Mucosa of descending colon (tissue), 3 donors: ENCODE measurements around the gene PPARGC1A. TPM values are rescaled to one million over a fixed set of nuclear protein-coding genes. Genes with fewer than 3 reads are reported as not detected.

Experiments used
- ATAC-seq: fragments of 200-7000 bp; cut with Tn5 transposase; one replicate; pipeline ENCODE4 v1.9.1; 2020; ENCODE audit warnings: mild to moderate bottlenecking, moderate library complexity
- DNase-seq, 3 donors: peaks; one replicate each; pipeline ENCODE4 v3.0.0-alpha.2; 2020
- H3K36me3 ChIP-seq: fragments of 200-600 bp; one replicate; pipeline ENCODE4 v1.8.0; 2021; ENCODE audit warnings: low read depth, mild to moderate bottlenecking
- H3K4me1 ChIP-seq: fragments of 200-600 bp; one replicate; pipeline ENCODE4 v1.8.0; 2021; ENCODE audit warnings: low read depth, mild to moderate bottlenecking
- H3K4me3 ChIP-seq: fragments of 200-600 bp; one replicate; pipeline ENCODE4 v1.8.0; 2021; ENCODE audit warnings: mild to moderate bottlenecking
- H3K9me3 ChIP-seq: fragments of 200-600 bp; one replicate; pipeline ENCODE4 v1.8.0; 2021; ENCODE audit warnings: mild to moderate bottlenecking
- intact Hi-C, 2 donors: fragments of 100-400 bp; cut with DNase I in 1 of 2; cut with micrococcal nuclease in 1 of 2; formaldehyde crosslinking; loops; one replicate each; pipeline versions ENCODE4 v1.11.0 to v1.11.1; 2022; cut with DNase I, micrococcal nuclease
- total RNA-seq, 3 donors: library from RNA; stranded (reverse); fragmentation: NEBNext Ultra II Directional in 2 of 3; extraction: Animal tissue kit (Norgen Biotek cat#: 25700) in 2 of 3; gene quantifications; one replicate each; pipeline versions ENCODE4 v1.2.1 to v1.2.4, GENCODE V29; 2021 to 2023
- TF ChIP-seq, protein P1 (sequence below): fragments of 200-600 bp; IDR thresholded peaks from one replicate; pipeline ENCODE4 v1.8.0; 2022; ENCODE audit warnings: antibody characterized with exemption, mild to moderate bottlenecking
- donor health status: DM: no; HTN: no; CAD: no; lungs with moderate emphysema.
- donor health status: DM: no; HTN: no; CAD: no.
- donor health status: DM: no; HTN: yes; CAD: no.

Gene PPARGC1A
- total RNA-seq, 3 donors from 2014 or later = 55.4 to 139 (median 71.5) TPM

DNA sequence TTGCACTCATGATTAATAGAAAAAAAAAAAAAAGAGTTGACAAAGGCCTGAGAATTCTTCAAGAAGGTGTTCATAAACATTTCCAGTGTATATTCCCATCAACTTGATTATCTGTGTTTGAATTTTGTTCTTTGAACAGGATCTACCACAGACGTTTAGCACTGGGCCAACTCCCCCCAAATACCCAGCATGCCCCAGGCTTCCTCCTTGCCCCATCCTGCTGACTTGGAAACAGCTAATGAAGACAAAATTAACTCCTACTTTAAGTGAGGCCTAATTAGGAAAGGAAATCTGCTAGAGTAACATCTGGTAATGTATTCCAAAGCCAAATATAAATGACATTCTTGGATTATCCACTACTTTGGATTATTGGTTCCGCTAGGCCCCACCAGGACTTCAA, 52.5 kb downstream of the PPARGC1A start:
- Histone ChIP-seq H3K9me3 (no peaks in the 10 kb centered on the region), H3K4me1 (no peaks in the 10 kb centered on the region), H3K4me3 (no peak overlapping the region), H3K36me3 (no peaks in the 10 kb centered on the region)
- TF ChIP-seq, protein P1, sequence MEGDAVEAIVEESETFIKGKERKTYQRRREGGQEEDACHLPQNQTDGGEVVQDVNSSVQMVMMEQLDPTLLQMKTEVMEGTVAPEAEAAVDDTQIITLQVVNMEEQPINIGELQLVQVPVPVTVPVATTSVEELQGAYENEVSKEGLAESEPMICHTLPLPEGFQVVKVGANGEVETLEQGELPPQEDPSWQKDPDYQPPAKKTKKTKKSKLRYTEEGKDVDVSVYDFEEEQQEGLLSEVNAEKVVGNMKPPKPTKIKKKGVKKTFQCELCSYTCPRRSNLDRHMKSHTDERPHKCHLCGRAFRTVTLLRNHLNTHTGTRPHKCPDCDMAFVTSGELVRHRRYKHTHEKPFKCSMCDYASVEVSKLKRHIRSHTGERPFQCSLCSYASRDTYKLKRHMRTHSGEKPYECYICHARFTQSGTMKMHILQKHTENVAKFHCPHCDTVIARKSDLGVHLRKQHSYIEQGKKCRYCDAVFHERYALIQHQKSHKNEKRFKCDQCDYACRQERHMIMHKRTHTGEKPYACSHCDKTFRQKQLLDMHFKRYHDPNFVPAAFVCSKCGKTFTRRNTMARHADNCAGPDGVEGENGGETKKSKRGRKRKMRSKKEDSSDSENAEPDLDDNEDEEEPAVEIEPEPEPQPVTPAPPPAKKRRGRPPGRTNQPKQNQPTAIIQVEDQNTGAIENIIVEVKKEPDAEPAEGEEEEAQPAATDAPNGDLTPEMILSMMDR = no peak
- DNase-seq = no peak
- no peak for ATAC-seq
- intact Hi-C loops = no loop called here

DNA sequence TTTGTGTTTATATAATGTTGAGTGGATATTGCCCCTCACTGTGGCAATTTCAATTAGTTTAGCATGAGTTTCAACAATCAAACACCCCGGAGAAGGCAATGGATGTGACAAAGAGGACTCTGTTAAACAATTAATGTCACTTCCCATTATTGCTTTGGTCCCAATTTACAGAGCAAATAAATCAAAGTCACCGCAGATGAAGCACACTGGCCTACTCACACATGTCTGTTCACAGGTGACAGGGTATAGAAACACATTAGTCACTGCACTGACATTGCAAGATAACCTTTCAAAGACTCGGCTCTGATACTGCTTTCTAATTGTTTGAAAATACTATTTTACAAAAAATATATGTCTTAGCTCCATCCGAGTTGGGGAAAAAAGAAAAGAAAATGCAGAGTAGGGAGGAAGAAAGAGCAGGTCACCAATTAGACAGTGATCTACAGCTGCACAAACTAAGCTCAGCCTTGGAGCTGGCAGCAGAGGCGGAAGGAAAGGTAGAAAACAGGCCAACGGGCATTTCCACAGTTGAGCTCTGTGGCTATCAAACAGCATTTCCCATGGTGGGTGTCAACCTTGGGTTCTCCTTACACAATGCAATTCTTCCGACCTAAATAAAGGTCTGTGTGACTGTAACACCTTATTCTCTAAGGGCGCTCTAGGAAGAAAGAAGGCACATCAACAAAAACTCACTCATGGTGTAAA, 53.9 kb downstream of the PPARGC1A start:
- DNase-seq = no peak
- intact Hi-C loops = no loop called here

DNA sequence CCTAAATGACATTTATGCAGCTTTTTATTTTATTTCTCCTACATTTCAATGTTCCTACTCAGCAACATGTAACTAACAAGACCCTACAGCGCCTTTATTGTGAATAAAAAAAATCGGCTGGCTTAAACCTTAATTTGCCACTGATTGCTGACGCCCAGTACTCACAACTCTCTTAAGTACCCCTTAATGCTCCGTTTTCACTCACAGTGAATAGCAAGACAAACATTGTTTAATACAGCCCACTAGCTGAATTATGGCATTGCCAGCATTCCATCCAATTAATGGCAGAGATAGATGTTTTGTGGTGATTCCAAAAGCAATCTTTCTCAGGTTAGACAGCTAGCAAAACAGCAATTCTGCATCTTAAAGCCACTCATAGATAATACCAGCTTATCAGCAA, 61.1 kb downstream of the PPARGC1A start:
- Histone ChIP-seq H3K4me1 (no peaks in the 10 kb centered on the region), H3K4me3 (no peak overlapping the region), H3K36me3 (no peaks in the 10 kb centered on the region), H3K9me3 (no peaks in the 10 kb centered on the region)
- ATAC-seq = no peak
- DNase-seq = no peak
- intact Hi-C loops = no loop called here
- TF ChIP-seq, protein P1 = no peak

More for the DNA sequence above, 53.9 kb downstream of the PPARGC1A start:
- TF ChIP-seq, protein P1 = no peak
- no peaks in the 10 kb centered on the region for H3K9me3 ChIP-seq
- peak; percentile 68 for ATAC-seq
- H3K4me3 ChIP-seq = no peak overlapping the region
- H3K36me3 ChIP-seq = no peaks in the 10 kb centered on the region
- H3K4me1 ChIP-seq = no peaks in the 10 kb centered on the region

DNA sequence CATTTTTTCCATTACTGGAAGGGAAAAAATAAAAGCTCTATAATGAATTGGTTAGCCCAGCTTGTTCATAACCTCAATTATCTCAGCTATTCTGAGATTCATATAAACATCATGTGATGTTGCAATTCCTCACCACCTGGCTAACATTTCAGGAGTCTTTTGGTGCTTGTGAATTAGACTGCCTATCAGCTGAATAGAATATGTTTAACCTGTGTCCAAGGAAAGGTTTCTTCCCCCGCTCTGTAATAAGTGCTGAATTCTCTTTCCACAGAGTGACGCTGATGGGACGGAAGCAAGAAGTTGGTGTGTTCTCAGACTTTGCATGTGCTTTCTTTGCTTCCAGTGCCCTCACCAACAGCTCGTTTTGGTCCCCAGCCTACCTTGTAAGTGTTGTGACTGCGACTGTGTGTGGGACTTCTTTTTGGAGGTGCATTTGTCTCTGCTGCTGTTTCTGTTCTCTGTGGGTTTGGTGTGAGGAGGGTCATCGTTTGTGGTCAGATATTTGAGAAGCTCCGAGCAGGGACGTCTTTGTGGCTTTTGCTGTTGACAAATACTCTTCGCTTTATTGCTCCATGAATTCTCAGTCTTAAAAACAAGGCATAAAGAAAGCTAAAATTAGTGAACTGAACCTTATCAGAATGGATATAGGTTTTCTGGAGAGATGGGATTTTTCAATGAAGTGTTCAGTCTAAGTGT, 61.7 kb downstream of the PPARGC1A start:
- H3K9me3 ChIP-seq = no peaks in the 10 kb centered on the region
- DNase-seq (no peak), ATAC-seq (no peak)
- TF ChIP-seq, protein P1 = no peak
- no peak overlapping the region for H3K4me3 ChIP-seq
- intact Hi-C loops = no loop called here
- no peaks in the 10 kb centered on the region for H3K4me1 ChIP-seq
- no peaks in the 10 kb centered on the region for H3K36me3 ChIP-seq

DNA sequence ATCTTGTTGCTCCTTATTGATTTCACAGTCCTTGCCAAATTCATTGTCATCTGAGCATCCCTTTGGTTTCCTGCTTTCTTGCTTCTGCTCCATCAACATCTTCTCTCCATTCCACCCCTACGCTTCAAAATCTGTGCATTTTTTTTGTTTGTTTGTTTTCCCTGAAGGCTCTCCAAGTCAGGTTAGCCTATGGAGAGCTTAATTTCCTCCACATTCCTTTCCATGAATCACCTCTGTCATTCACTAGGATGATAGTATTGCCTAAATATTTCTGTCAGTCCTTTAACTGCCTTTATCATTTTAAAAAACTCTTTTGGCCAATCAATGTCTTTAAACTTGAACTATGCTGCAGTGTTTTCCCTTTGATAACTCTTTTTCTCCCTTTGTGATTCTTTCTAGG, 67.7 kb downstream of the PPARGC1A start:
- H3K9me3 ChIP-seq = no peaks in the 10 kb centered on the region
- H3K4me3 ChIP-seq = no peak overlapping the region
- TF ChIP-seq, protein P1 = no peak
- intact Hi-C loops = no loop called here
- H3K4me1 ChIP-seq = no peaks in the 10 kb centered on the region
- no peaks in the 10 kb centered on the region for H3K36me3 ChIP-seq
- ATAC-seq = no peak
- no peak for DNase-seq
